Stomach (tissue), 9 donors: ENCODE results near the gene TNNI3. TPM values are rescaled to one million over a fixed set of nuclear protein-coding genes. Genes with fewer than 3 reads are reported as not detected.

Experiments
- DNase-seq, 2 donors: peaks; one replicate each; pipeline versions ENCODE4 v3.0.0 to v3.0.0-alpha.2; 2013 to 2019
- H3K27ac ChIP-seq, 5 donors: fragments of 200-600 bp in 4 of 5; sonication (generic) in 4 of 5; one replicate each; pipeline ENCODE4 v1.5.1; 2013 to 2019; ENCODE audit warnings: mild to moderate bottlenecking in 1 of 5, moderate library complexity in 1 of 5
- H3K27me3 ChIP-seq, 3 donors: fragments of 200-600 bp; sonication (generic); one replicate each; pipeline ENCODE4 v1.5.1; 2017 to 2019; ENCODE audit warnings: mixed run types in 1 of 3
- H3K36me3 ChIP-seq, 4 donors: fragments of 200-600 bp; sonication (generic); 1 replicate in 3 of 4; 2 replicates in 1 of 4; pipeline ENCODE4 v1.5.1; 2016 to 2019
- H3K4me1 ChIP-seq, 4 donors: fragments of 200-600 bp; sonication (generic); one replicate each; pipeline ENCODE4 v1.5.1; 2016 to 2019
- H3K4me3 ChIP-seq, 4 donors: fragments of 200-600 bp; sonication (generic) in 3 of 4; one replicate each; pipeline ENCODE4 v1.5.1; 2016 to 2019; ENCODE audit warnings: mild to moderate bottlenecking in 1 of 4
- H3K9me3 ChIP-seq, 4 donors: fragments of 200-600 bp; sonication (generic); one replicate each; pipeline ENCODE4 v1.5.1; 2016 to 2019
- CTCF ChIP-seq, 7 experiments: fragments of 450-650 bp in 4 of 7; fragments of 200-600 bp in 3 of 7; sonication (generic) in 3 of 7; IDR thresholded peaks; one replicate each; pipeline ENCODE4 v1.5.1; 2016 to 2019; ENCODE audit warnings: antibody characterized with exemption in 7 of 7, control low read depth in 2 of 7, mild to moderate bottlenecking in 1 of 7
- EP300 ChIP-seq: sonication (generic); formaldehyde crosslinking; IDR thresholded peaks from one replicate; pipeline ENCODE4 v1.6.1; 2017; ENCODE audit warnings: antibody characterized with exemption
- POLR2A ChIP-seq, 4 donors: fragments of 450-650 bp; IDR thresholded peaks; one replicate each; pipeline ENCODE4 v1.6.1; 2016; ENCODE audit warnings: antibody characterized with exemption in 4 of 4, control low read depth in 2 of 4, mild to moderate bottlenecking in 1 of 4, moderate library complexity in 1 of 4
- POLR2AphosphoS5 ChIP-seq, 3 donors: sonication (generic); formaldehyde crosslinking; IDR thresholded peaks; one replicate each; pipeline ENCODE4 v1.6.1; 2016; ENCODE audit warnings: antibody characterized with exemption in 3 of 3
- WGBS, 5 donors: extraction: QIAGEN DNeasy Blood & Tissue Kit in 3 of 5; methylation state at CpG; one replicate each; pipeline versions ENCODE4 v1.1.5 to v1.1.7; 2013 to 2018; 5-methylcytosine and 5-hydroxymethylcytosine counted together
- intact Hi-C: fragments of 100-400 bp; cut with DNase I; formaldehyde crosslinking; loops from one replicate; pipeline ENCODE4 v1.15.1; 2023; ENCODE audit warnings: low total_unique reads
- polyA plus RNA-seq, 3 donors: library from polyadenylated mRNA; stranded (reverse); fragments of 200-250 nt; gene quantifications; one replicate each; pipeline ENCODE4 v1.2.3, GENCODE V29; 2013
- total RNA-seq, 5 donors: library from RNA; depleted of rRNA; stranded (reverse); fragments of >200 nt; gene quantifications; one replicate each; pipeline versions ENCODE4 v1.1.0 to v1.2.3, GENCODE V29; 2014 to 2016
- donor health status: healthy with polysubstance abuse.
- donor health status: Bipolar disorder and iron deficiency.
- donor health status: healthy.

TNNI3 gene
- total and polyA plus RNA-seq, 8 donors: 4.2 to 14.1 (median 7.8) TPM; not detected in 5

DNA sequence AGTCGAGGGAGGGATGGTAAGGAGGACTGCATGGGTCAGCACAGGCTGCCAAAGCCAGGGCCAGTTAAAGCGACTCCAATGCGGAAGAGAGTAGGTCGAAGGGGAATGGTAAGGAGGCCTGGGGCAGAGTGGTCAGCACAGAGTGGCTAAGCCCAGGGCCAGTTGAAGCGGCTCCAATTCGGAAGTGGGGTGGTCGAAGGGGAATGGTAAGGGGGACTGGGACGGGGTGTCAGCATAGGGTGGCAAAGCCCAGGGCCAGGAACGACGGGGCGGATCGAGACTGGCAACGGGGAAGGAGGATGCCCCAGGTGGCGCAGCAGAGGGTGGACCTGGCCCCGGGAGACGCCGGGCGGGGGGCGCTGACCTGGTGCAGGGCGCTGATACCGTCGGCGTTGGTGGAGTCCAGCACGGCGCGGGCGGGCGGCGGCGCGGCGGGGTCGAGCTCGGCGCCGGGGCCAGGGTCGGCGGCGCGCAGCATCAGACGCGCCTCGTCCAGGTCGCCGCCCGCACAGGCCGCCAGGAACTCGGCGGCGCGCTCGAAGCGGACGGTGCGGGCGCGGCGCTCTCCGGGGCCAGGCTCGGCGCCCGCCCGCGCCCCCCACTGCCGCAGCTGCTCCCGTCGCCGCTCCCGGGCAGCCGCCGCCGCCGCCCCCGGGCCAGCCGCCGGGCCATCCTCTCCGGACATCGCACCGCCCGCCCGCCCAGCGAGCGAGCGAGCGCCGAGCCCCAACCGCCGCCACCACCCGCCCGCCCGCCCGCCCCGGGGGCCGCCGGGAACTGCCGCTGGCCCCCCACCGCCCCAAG is 40.5 kb downstream of the TNNI3 start, which contains the start of gene PPP1R12C:
Gene PPP1R12C (minus strand): TSS at position 779 of the 804 bp plus-strand sequence. CDS start 94 bp downstream, at position 685.
- TF ChIP-seq POLR2AphosphoS5 (IDR thresholded peaks at IDR 0.05) (no peak), EP300 (no peak), CTCF (IDR thresholded peaks at IDR 0.05) (no peak), POLR2A (IDR thresholded peaks at IDR 0.05) (no peak)
- intact Hi-C loops: no loop called here
- peaks cover 38 to 61% (median 54%) of the 10 kb centered on the region in 4 donors for H3K4me1 ChIP-seq
- H3K27ac ChIP-seq: peak within 1 kb of the TSS; percentile 88 to 95 (median 90)
- H3K9me3 ChIP-seq: no peaks in the 10 kb centered on the region
- H3K27me3 ChIP-seq: no peaks in the 10 kb centered on the region
- peak within 1 kb of the TSS; percentile 86 to 94 (median 88) for H3K4me3 ChIP-seq
- H3K36me3 ChIP-seq: peaks cover 8 to 16% (median 9%) of the 10 kb centered on the region in 4 donors
- 0 to 3% (median 1%) methylated on average over 23 to 88 of the region's 97 CpGs for WGBS, 5 donors
- DNase-seq: no peak

- H3K9me3 ChIP-seq: no peaks in the 10 kb centered on the region
- intact Hi-C loops: no loop called here
- 0 to 2% (median 2%) methylated on average over 24 to 25 of the region's 25 CpGs for WGBS, 5 donors
- H3K4me1 ChIP-seq: peaks cover 38 to 68% (median 58%) of the 10 kb centered on the region in 4 donors
- peak; percentile 43 to 83 for DNase-seq
- peaks cover 10 to 23% (median 16%) of the 10 kb centered on the region in 4 donors for H3K36me3 ChIP-seq
- TF ChIP-seq POLR2AphosphoS5 (IDR thresholded peaks at IDR 0.05) (peak in 2 of 3 donors; percentile 37 to 50), EP300 (no peak), CTCF (IDR thresholded peaks at IDR 0.05) (no peak), POLR2A (IDR thresholded peaks at IDR 0.05) (no peak)
- H3K27me3 ChIP-seq: no peaks in the 10 kb centered on the region
- peak overlapping the region; percentile 87 to 95 (median 90) for H3K27ac ChIP-seq
- H3K4me3 ChIP-seq: peak overlapping the region; percentile 86 to 94 (median 88)
These were observed 41.2 kb downstream of the TNNI3 start for GRCh38 chr19:55116232-55116858.

DNA sequence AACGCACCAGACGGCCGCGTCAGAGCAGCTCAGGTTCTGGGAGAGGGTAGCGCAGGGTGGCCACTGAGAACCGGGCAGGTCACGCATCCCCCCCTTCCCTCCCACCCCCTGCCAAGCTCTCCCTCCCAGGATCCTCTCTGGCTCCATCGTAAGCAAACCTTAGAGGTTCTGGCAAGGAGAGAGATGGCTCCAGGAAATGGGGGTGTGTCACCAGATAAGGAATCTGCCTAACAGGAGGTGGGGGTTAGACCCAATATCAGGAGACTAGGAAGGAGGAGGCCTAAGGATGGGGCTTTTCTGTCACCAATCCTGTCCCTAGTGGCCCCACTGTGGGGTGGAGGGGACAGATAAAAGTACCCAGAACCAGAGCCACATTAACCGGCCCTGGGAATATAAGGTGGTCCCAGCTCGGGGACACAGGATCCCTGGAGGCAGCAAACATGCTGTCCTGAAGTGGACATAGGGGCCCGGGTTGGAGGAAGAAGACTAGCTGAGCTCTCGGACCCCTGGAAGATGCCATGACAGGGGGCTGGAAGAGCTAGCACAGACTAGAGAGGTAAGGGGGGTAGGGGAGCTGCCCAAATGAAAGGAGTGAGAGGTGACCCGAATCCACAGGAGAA is 42.0 kb downstream of the TNNI3 start:
- WGBS, 5 donors: 38 to 52% (median 41%) methylated on average over 13 of the region's 13 CpGs
- no peaks in the 10 kb centered on the region for H3K9me3 ChIP-seq
- H3K27me3 ChIP-seq: no peaks in the 10 kb centered on the region
- no peak for TF ChIP-seq EP300
- TF ChIP-seq POLR2AphosphoS5 (IDR thresholded peaks at IDR 0.05): no peak
- no peak for TF ChIP-seq POLR2A (IDR thresholded peaks at IDR 0.05)
- no peak for TF ChIP-seq CTCF (IDR thresholded peaks at IDR 0.05)
- H3K27ac ChIP-seq: peak overlapping the region in 4 of 5 donors; percentile 87 to 95 (median 91)
- H3K36me3 ChIP-seq: peaks cover 10 to 27% (median 18%) of the 10 kb centered on the region in 4 donors
- H3K4me3 ChIP-seq: peak overlapping the region; percentile 86 to 94 (median 88)
- DNase-seq: peak in 1 of 2 donors; percentile 50
- intact Hi-C loops: no loop called here
- H3K4me1 ChIP-seq: peaks cover 38 to 68% (median 58%) of the 10 kb centered on the region in 4 donors

DNA sequence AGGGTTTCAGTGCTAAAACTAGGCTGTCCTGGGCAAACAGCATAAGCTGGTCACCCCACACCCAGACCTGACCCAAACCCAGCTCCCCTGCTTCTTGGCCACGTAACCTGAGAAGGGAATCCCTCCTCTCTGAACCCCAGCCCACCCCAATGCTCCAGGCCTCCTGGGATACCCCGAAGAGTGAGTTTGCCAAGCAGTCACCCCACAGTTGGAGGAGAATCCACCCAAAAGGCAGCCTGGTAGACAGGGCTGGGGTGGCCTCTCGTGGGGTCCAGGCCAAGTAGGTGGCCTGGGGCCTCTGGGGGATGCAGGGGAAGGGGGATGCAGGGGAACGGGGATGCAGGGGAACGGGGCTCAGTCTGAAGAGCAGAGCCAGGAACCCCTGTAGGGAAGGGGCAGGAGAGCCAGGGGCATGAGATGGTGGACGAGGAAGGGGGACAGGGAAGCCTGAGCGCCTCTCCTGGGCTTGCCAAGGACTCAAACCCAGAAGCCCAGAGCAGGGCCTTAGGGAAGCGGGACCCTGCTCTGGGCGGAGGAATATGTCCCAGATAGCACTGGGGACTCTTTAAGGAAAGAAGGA is 42.9 kb downstream of the TNNI3 start:
- Histone ChIP-seq H3K27ac (peak overlapping the region in 4 of 5 donors; percentile 78 to 95 (median 91)), H3K27me3 (no peaks in the 10 kb centered on the region), H3K9me3 (no peaks in the 10 kb centered on the region), H3K4me3 (peak overlapping the region in 2 of 4 donors; percentile 86), H3K4me1 (peaks cover 38 to 70% (median 59%) of the 10 kb centered on the region in 4 donors), H3K36me3 (peaks cover 17 to 36% (median 27%) of the 10 kb centered on the region in 4 donors)
- no peak for TF ChIP-seq CTCF (IDR thresholded peaks at IDR 0.05)
- TF ChIP-seq EP300: no peak
- TF ChIP-seq POLR2A (IDR thresholded peaks at IDR 0.05): no peak
- no peak for TF ChIP-seq POLR2AphosphoS5 (IDR thresholded peaks at IDR 0.05)
- no peak for DNase-seq
- 76 to 87% (median 86%) methylated on average over 8 to 9 of the region's 9 CpGs for WGBS, 5 donors
- intact Hi-C loops: no loop called here
